EL (cell line): Measurements from ENCODE around the gene PPP3R1.

Experiments used
- DNase-seq: peaks from one replicate; pipeline ENCODE4 v3.0.0-alpha.2; 2016

Gene PPP3R1

GRCh38 chr2:68253219-68254068 lies 1.1 kb upstream of the PPP3R1 start:
- peak; percentile 28 for DNase-seq

GRCh38 chr2:68251855-68252399 lies 405 bp downstream of the PPP3R1 start:
- DNase-seq: peak; percentile 23

GRCh38 chr2:68251187-68251854 lies 1.0 kb downstream of the PPP3R1 start:
- DNase-seq: peak; percentile 80

- DNase-seq: no peak
Measured at GRCh38 chr2:68250652-68251186, 1.6 kb downstream of the PPP3R1 start.

- no peak for DNase-seq
Measured at GRCh38 chr2:68250196-68250595, 2.1 kb downstream of the PPP3R1 start.

GRCh38 chr2:68248806-68249205 lies 3.5 kb downstream of the PPP3R1 start:
- no peak for DNase-seq

GRCh38 chr2:68248361-68248760 lies 4.0 kb downstream of the PPP3R1 start:
- no peak for DNase-seq

- no peak for DNase-seq
Measured at GRCh38 chr2:68246396-68246795, 5.9 kb downstream of the PPP3R1 start.

GRCh38 chr2:68245672-68246071 lies 6.7 kb downstream of the PPP3R1 start:
- no peak for DNase-seq

GRCh38 chr2:68245066-68245465 lies 7.3 kb downstream of the PPP3R1 start:
- no peak for DNase-seq

GRCh38 chr2:68244456-68244855 lies 7.9 kb downstream of the PPP3R1 start:
- no peak for DNase-seq

GRCh38 chr2:68241732-68242131 lies 10.6 kb downstream of the PPP3R1 start:
- DNase-seq: no peak

- DNase-seq: no peak
Measured at GRCh38 chr2:68240446-68240845, 11.9 kb downstream of the PPP3R1 start.

GRCh38 chr2:68238955-68239822 lies 13.1 kb downstream of the PPP3R1 start:
- DNase-seq: peak; percentile 73

- DNase-seq: peak; percentile 24
Measured at GRCh38 chr2:68237976-68238580, 14.3 kb downstream of the PPP3R1 start.

GRCh38 chr2:68237404-68237803 lies 14.9 kb downstream of the PPP3R1 start:
- peak; percentile 63 for DNase-seq

GRCh38 chr2:68236876-68237275 lies 15.5 kb downstream of the PPP3R1 start:
- DNase-seq: peak; percentile 16

GRCh38 chr2:68236103-68236734 lies 16.1 kb downstream of the PPP3R1 start:
- no peak for DNase-seq

- no peak for DNase-seq
Measured at GRCh38 chr2:68235090-68235489, 17.2 kb downstream of the PPP3R1 start.

GRCh38 chr2:68234405-68234804 lies 17.9 kb downstream of the PPP3R1 start:
- DNase-seq: no peak

GRCh38 chr2:68231061-68231372 lies 21.3 kb downstream of the PPP3R1 start:
- DNase-seq: peak; percentile 39
